WTC11 (cell line): ENCODE data around the gene JADE2. TPM values are rescaled to one million over a fixed set of nuclear protein-coding genes. Genes with fewer than 3 reads are reported as not detected.

Experiments
- ATAC-seq: fragments of 200-7000 bp; cut with Tn5 transposase; 2 replicates; pipeline ENCODE4 v1.10.0; 2021; ENCODE audit warnings: mild to moderate bottlenecking, moderate library complexity
- CTCF ChIA-PET: fragments of 300-600 bp; sonication (Branson Sonifier 250); formaldehyde crosslinking; loops from one replicate; lab custom pipeline; 2021; ENCODE audit warnings: antibody characterized with exemption; lab: Charles Lee
- POLR2A ChIA-PET: fragments of 350-600 bp; sonication (Branson Sonifier 250); formaldehyde crosslinking; loops from one replicate; lab custom pipeline; 2021; ENCODE audit warnings: antibody characterized with exemption; lab: Charles Lee
- DNase-seq: peaks from one replicate; pipeline ENCODE4 v3.0.0; 2021; ENCODE audit warnings: low spot score
- H3K27ac Mint-ChIP-seq: 2 replicates; pipeline ENCODE4 v1.8.0; 2021; ENCODE audit warnings: mixed read lengths
- H3K27me3 Mint-ChIP-seq: 2 replicates; pipeline ENCODE4 v1.8.0; 2021; ENCODE audit warnings: low read depth, mild to moderate bottlenecking, moderate library complexity, mixed read lengths
- H3K36me3 Mint-ChIP-seq: 2 replicates; pipeline ENCODE4 v1.8.0; 2021; ENCODE audit warnings: mixed read lengths
- H3K4me1 Mint-ChIP-seq: 2 replicates; pipeline ENCODE4 v1.8.0; 2022; ENCODE audit warnings: mixed read lengths
- H3K4me3 Mint-ChIP-seq: 2 replicates; pipeline ENCODE4 v1.8.0; 2021; ENCODE audit warnings: mild to moderate bottlenecking, moderate library complexity, mixed read lengths
- H3K9me3 Mint-ChIP-seq: 2 replicates; pipeline ENCODE4 v1.8.0; 2021; ENCODE audit warnings: mixed read lengths
- AFF4 ChIP-seq: sonication (generic); formaldehyde crosslinking; IDR thresholded peaks from 2 replicates; pipeline ENCODE4 v1.8.1; 2023; ENCODE audit warnings: mild to moderate bottlenecking, missing genetic modification reagents, borderline replicate concordance
- ARID4B ChIP-seq: sonication (generic); formaldehyde crosslinking; IDR thresholded peaks from 2 replicates; pipeline ENCODE4 v1.8.0; 2023; ENCODE audit warnings: missing genetic modification reagents, mild to moderate bottlenecking, borderline replicate concordance
- ATF6 ChIP-seq: sonication (generic); formaldehyde crosslinking; IDR thresholded peaks from 2 replicates; pipeline ENCODE4 v1.8.1; 2023; ENCODE audit warnings: mild to moderate bottlenecking, missing genetic modification reagents
- CREM ChIP-seq: sonication (generic); formaldehyde crosslinking; IDR thresholded peaks from 2 replicates; pipeline ENCODE4 v1.8.1; 2022; ENCODE audit warnings: mild to moderate bottlenecking, missing genetic modification reagents, moderate library complexity
- ESRRA ChIP-seq: sonication (generic); formaldehyde crosslinking; IDR thresholded peaks from 2 replicates; pipeline ENCODE4 v1.8.1; 2022; ENCODE audit warnings: mild to moderate bottlenecking, missing genetic modification reagents, borderline replicate concordance
- FOXJ3 ChIP-seq: sonication (generic); formaldehyde crosslinking; IDR thresholded peaks from 2 replicates; pipeline ENCODE4 v1.9.0; 2021; ENCODE audit warnings: missing genetic modification reagents, mild to moderate bottlenecking, borderline replicate concordance
- JUN ChIP-seq: sonication (generic); formaldehyde crosslinking; IDR thresholded peaks from 2 replicates; pipeline ENCODE4 v1.8.0; 2023; ENCODE audit warnings: mild to moderate bottlenecking, missing genetic modification reagents
- NFATC4 ChIP-seq: fragments of 250-450 bp; sonication (Bioruptor Pico); IDR thresholded peaks from 2 replicates; pipeline ENCODE4 v1.9.0; 2021; ENCODE audit warnings: mild to moderate bottlenecking
- PREB ChIP-seq: sonication (generic); formaldehyde crosslinking; IDR thresholded peaks from 2 replicates; pipeline ENCODE4 v1.8.1; 2022; ENCODE audit warnings: mild to moderate bottlenecking, missing genetic modification reagents, moderate library complexity, borderline replicate concordance
- SP1 ChIP-seq: sonication (generic); formaldehyde crosslinking; conservative IDR thresholded peaks from 2 replicates; pipeline ENCODE4 v1.8.1; 2022; ENCODE audit warnings: missing genetic modification reagents
- STAT6 ChIP-seq: sonication (generic); formaldehyde crosslinking; conservative IDR thresholded peaks from 2 replicates; pipeline ENCODE4 v1.8.1; 2023; ENCODE audit warnings: mild to moderate bottlenecking, low read depth, missing genetic modification reagents, moderate library complexity
- TEAD1 ChIP-seq: sonication (generic); formaldehyde crosslinking; IDR thresholded peaks from 2 replicates; pipeline ENCODE4 v1.8.0; 2022; ENCODE audit warnings: mild to moderate bottlenecking, missing genetic modification reagents
- ZBTB21 ChIP-seq: sonication (generic); formaldehyde crosslinking; IDR thresholded peaks from 2 replicates; pipeline ENCODE4 v1.8.1; 2023; ENCODE audit warnings: mild to moderate bottlenecking, missing genetic modification reagents, borderline replicate concordance
- ZNF121 ChIP-seq: sonication (generic); formaldehyde crosslinking; IDR thresholded peaks from 2 replicates; pipeline ENCODE4 v1.8.0; 2023; ENCODE audit warnings: missing genetic modification reagents
- ZNF219 ChIP-seq: sonication (generic); formaldehyde crosslinking; IDR thresholded peaks from 2 replicates; pipeline ENCODE4 v1.8.0; 2023; ENCODE audit warnings: missing genetic modification reagents, mild to moderate bottlenecking, borderline replicate concordance
- ZNF416 ChIP-seq: fragments of 250-450 bp; sonication (Bioruptor Pico); IDR thresholded peaks from 2 replicates; pipeline ENCODE4 v1.9.0; 2021; ENCODE audit warnings: mild to moderate bottlenecking, inconsistent platforms
- total RNA-seq: library from RNA; stranded (reverse); gene quantifications from 3 replicates; pipeline ENCODE4 v1.2.3, GENCODE V29; 2021
- TF ChIP-seq, protein P1 (sequence below): fragments of 250-450 bp; sonication (Bioruptor Pico); IDR thresholded peaks from 2 replicates; pipeline ENCODE4 v1.9.0; 2021; ENCODE audit warnings: mild to moderate bottlenecking
- TF ChIP-seq, protein P2 (sequence below): sonication (generic); formaldehyde crosslinking; IDR thresholded peaks from 2 replicates; pipeline ENCODE4 v1.8.1; 2023; ENCODE audit warnings: mild to moderate bottlenecking, missing genetic modification reagents, moderate library complexity

Gene JADE2
- total RNA-seq, 1 experiment from 2014 or later, result 40.8 TPM

- TF ChIP-seq ARID4B (CRISPR knock-in tag) (no peak), STAT6 (CRISPR knock-in tag) (no peak), CREM (CRISPR knock-in tag) (no peak), NFATC4 (CRISPR knock-in tag) (no peak), ZNF416 (no peak), JUN (CRISPR knock-in tag) (no peak), ZNF121 (no peak), FOXJ3 (CRISPR knock-in tag) (no peak), ATF6 (CRISPR knock-in tag) (no peak)
- TF ChIP-seq, all 79 proteins: peak for 0
Observed at GRCh38 chr5:134563221-134563620, 37.8 kb downstream of the JADE2 start (continued).

DNA sequence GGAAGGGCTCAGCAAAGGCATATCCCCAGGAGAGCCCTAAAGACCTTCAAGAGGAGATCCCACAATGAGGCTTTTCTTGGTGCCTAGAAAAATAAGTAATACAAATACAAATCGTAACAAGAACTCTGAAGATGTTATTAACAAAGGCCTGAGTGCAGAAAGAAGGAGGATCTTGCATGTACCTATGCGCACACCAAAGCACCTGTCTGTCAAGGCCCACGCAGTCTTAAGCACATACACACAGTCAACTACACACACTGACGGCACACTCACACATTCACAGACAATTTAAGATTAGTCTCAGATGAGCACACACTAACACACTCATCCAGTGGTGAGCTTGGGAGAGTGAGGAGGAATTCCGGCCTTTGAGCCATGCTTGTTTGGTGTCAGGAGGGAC is 38.5 kb downstream of the JADE2 start:
- ChIA-PET POLR2A (no interaction called here), CTCF (interaction anchor here (1.3 to 2.9 kb wide), 2 partner anchors 14 to 23 kb away, joined by 3 to 16 read pairs; no protein-coding TSS in a partner anchor)
- H3K36me3 Mint-ChIP-seq, result peaks cover 57% of the 10 kb centered on the region
- TF ChIP-seq TEAD1 (CRISPR knock-in tag), result no peak
- TF ChIP-seq, protein P1, sequence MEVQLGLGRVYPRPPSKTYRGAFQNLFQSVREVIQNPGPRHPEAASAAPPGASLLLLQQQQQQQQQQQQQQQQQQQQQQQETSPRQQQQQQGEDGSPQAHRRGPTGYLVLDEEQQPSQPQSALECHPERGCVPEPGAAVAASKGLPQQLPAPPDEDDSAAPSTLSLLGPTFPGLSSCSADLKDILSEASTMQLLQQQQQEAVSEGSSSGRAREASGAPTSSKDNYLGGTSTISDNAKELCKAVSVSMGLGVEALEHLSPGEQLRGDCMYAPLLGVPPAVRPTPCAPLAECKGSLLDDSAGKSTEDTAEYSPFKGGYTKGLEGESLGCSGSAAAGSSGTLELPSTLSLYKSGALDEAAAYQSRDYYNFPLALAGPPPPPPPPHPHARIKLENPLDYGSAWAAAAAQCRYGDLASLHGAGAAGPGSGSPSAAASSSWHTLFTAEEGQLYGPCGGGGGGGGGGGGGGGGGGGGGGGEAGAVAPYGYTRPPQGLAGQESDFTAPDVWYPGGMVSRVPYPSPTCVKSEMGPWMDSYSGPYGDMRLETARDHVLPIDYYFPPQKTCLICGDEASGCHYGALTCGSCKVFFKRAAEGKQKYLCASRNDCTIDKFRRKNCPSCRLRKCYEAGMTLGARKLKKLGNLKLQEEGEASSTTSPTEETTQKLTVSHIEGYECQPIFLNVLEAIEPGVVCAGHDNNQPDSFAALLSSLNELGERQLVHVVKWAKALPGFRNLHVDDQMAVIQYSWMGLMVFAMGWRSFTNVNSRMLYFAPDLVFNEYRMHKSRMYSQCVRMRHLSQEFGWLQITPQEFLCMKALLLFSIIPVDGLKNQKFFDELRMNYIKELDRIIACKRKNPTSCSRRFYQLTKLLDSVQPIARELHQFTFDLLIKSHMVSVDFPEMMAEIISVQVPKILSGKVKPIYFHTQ, result no peak
- TF ChIP-seq ZNF219 (CRISPR knock-in tag), result no peak
- TF ChIP-seq PREB (CRISPR knock-in tag), result no peak
- TF ChIP-seq AFF4 (CRISPR knock-in tag), result no peak
- no peak for TF ChIP-seq SP1
- TF ChIP-seq ESRRA (CRISPR knock-in tag), result no peak
- TF ChIP-seq NFATC4 (CRISPR knock-in tag), result no peak
- no peak for TF ChIP-seq ZBTB21 (CRISPR knock-in tag)
- TF ChIP-seq, protein P2, sequence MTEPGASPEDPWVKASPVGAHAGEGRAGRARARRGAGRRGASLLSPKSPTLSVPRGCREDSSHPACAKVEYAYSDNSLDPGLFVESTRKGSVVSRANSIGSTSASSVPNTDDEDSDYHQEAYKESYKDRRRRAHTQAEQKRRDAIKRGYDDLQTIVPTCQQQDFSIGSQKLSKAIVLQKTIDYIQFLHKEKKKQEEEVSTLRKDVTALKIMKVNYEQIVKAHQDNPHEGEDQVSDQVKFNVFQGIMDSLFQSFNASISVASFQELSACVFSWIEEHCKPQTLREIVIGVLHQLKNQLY, result no peak
- ATAC-seq (no peak), DNase-seq (no peak)
- no peak overlapping the region for H3K4me3 Mint-ChIP-seq
- H3K27me3 Mint-ChIP-seq, result no peaks in the 10 kb centered on the region
- H3K27ac Mint-ChIP-seq, result peak overlapping the region; percentile 16; the same call in 1 of the 2 replicates
- H3K9me3 Mint-ChIP-seq, result no peaks in the 10 kb centered on the region
- H3K4me1 Mint-ChIP-seq, result no peaks in the 10 kb centered on the region
